Heart left ventricle (tissue), 16 donors: Measurements from ENCODE around the gene TMEM132A. TPM values are rescaled to one million over a fixed set of nuclear protein-coding genes. Genes with fewer than 3 reads are reported as not detected.

ENCODE experiments used
- ATAC-seq, 4 donors: fragments of 200-7000 bp; cut with Tn5 transposase; one replicate each; pipeline ENCODE4 v1.9.1; 2020 to 2022; ENCODE audit warnings: moderate library complexity in 4 of 4, mild to moderate bottlenecking in 3 of 4, moderate number of reproducible peaks in 1 of 4
- DNase-seq, 5 donors: peaks; one replicate each; pipeline ENCODE4 v3.0.0-alpha.2; 2020
- H3K27ac ChIP-seq, 12 donors: fragments of 200-600 bp; sonication (generic) in 4 of 12; one replicate each; pipeline versions ENCODE4 v1.5.0 to v1.8.0; 2016 to 2022; ENCODE audit warnings: mild to moderate bottlenecking in 2 of 12
- H3K27me3 ChIP-seq, 9 donors: fragments of 200-600 bp; sonication (generic) in 2 of 9; one replicate each; pipeline versions ENCODE4 v1.5.1 to v1.8.0; 2016 to 2022; ENCODE audit warnings: mild to moderate bottlenecking in 3 of 9
- H3K36me3 ChIP-seq, 9 donors: fragments of 200-600 bp; sonication (generic) in 2 of 9; one replicate each; pipeline versions ENCODE4 v1.5.0 to v1.8.0; 2018 to 2022; ENCODE audit warnings: mild to moderate bottlenecking in 2 of 9
- H3K4me1 ChIP-seq, 12 donors: fragments of 200-600 bp; sonication (generic) in 4 of 12; one replicate each; pipeline versions ENCODE4 v1.5.0 to v1.8.0; 2016 to 2022; ENCODE audit warnings: mild to moderate bottlenecking in 3 of 12
- H3K4me3 ChIP-seq, 12 donors: fragments of 200-600 bp; sonication (generic) in 4 of 12; one replicate each; pipeline versions ENCODE4 v1.5.0 to v1.8.0; 2017 to 2022; ENCODE audit warnings: mild to moderate bottlenecking in 9 of 12, moderate library complexity in 4 of 12
- H3K9me3 ChIP-seq, 12 donors: fragments of 200-600 bp; sonication (generic) in 4 of 12; one replicate each; pipeline versions ENCODE4 v1.5.0 to v1.8.0; 2016 to 2022; ENCODE audit warnings: mild to moderate bottlenecking in 1 of 12
- CTCF ChIP-seq, 12 donors: fragments of 200-600 bp; sonication (generic) in 4 of 12; IDR thresholded peaks; one replicate each; pipeline versions ENCODE4 v1.5.0 to v1.8.0; 2018 to 2022; ENCODE audit warnings: antibody characterized with exemption in 12 of 12, mild to moderate bottlenecking in 5 of 12
- POLR2A ChIP-seq, 2 donors: fragments of 450-650 bp; IDR thresholded peaks; one replicate each; pipeline ENCODE4 v1.6.1; 2017; ENCODE audit warnings: antibody characterized with exemption in 2 of 2, mild to moderate bottlenecking in 2 of 2, moderate library complexity in 2 of 2
- WGBS, 4 donors: extraction: QIAGEN DNeasy Blood & Tissue Kit in 2 of 4; methylation state at CpG; one replicate each; pipeline versions ENCODE4 v1.1.5 to v1.1.7; 2013 to 2018; 5-methylcytosine and 5-hydroxymethylcytosine counted together
- intact Hi-C, 10 donors: fragments of 100-400 bp; cut with DNase I; formaldehyde crosslinking; loops; one replicate each; pipeline versions ENCODE4 v1.11.1 to v1.14.2; 2022
- polyA plus RNA-seq, 2 donors: library from polyadenylated mRNA; stranded (reverse); fragments of 200-250 nt; gene quantifications; one replicate each; pipeline ENCODE4 v1.2.3, GENCODE V29; 2013
- total RNA-seq, 9 donors: library from RNA; depleted of rRNA in 2 of 9; stranded (reverse); fragments of >200 nt in 2 of 9; fragmentation: NEBNext Ultra II Directional in 3 of 9; extraction: Animal tissue kit (Norgen Biotek cat#: 25700) in 3 of 9; gene quantifications; one replicate each; pipeline versions ENCODE4 v1.1.0 to v1.2.4, GENCODE V29; 2016 to 2023
- donor health status: ischemic (EF 13 %, LVEDD 7.1; RV severe dilation, severe dysfunction).
- donor health status: healthy with polysubstance abuse.
- donor health status: DM: no; HTN: yes; CAD: no.
- donor health status: DM: no; HTN: no; CAD: no.
- donor health status: ischemic (EF 25% LVEDD 6.9; RV normal size, moderate dysfunction).
- donor health status: ischemic (EF 25% LVEDD 5.7; RV mildly dilated, moderate dysfunction).
- donor health status: healthy.
- donor health status: DM: yes; HTN: yes; CAD: no.
- donor health status: ischemic (EF 35%, LVEDD 5.7; RV mildly dilated, moderate dysfunction).
- donor health status: nonischemic (EF 11% LVEDD 7.7; RV severe dilation, severe dysfunction).
- donor health status: DM: yes; HTN: yes; CAD: no.
- donor health status: PGD.
- donor health status: ischemic (EF 29% LVEDD 5.4; RV normal size, mild dysfunction).
- donor health status: nonischemic (EF 23%, LVEDD 6.1; RV moderate dilation, normal function).

Gene TMEM132A
- total and polyA plus RNA-seq, 11 donors, result 3.1 to 16.1 (median 8.5) TPM

DNA sequence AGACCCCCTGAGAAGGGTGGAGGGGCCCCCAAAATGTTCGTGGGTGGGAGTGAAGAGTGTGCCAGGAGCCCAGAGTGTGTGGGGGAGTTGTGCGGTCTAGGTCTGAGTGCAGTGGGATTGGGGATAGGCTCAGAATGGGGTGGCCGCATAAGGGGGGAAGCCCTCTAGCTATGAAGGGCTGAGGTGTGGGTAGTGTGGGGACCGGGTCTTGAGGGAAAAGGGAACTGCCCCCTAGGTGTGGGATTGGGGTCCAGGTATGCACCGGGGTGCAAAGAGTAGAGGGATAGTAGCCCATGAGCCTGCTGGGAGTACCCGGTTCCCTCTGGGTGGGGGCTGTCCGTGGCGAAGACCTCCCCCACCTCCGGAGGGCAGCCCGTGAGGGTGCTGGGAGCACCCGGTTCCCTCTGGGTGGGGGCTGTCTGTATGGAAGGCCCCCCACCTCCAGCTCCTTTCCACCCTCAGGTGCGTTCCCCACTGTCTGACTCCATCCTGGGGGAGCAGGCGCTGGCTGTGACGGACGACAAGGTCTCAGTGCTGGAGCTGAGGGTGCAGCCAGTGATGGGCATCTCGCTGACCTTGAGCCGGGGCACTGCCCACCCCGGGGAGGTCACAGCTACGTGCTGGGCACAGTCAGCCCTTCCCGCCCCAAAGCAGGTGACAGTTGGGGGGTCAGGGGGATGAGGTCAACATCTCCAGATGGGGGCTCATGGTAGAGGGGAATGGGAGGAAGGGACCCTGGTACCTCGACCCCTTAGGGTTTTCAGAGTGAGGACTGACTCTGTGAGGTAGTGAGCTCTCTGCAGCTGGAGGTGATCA is 10.7 kb downstream of the TMEM132A start:
- H3K4me3 ChIP-seq, result no peak overlapping the region
- H3K4me1 ChIP-seq, result peaks cover 0 to 25% (median 11%) of the 10 kb centered on the region in 12 donors
- intact Hi-C loops, result no loop called here
- WGBS, 4 donors, result 88 to 92% (median 89%) methylated on average over 17 to 21 of the region's 21 CpGs
- TF ChIP-seq CTCF (IDR thresholded peaks at IDR 0.05) (no peak), POLR2A (IDR thresholded peaks at IDR 0.05) (no peak)
- no peaks in the 10 kb centered on the region for H3K27me3 ChIP-seq
- H3K36me3 ChIP-seq, result peaks cover 0 to 32% (median 10%) of the 10 kb centered on the region in 9 donors
- H3K27ac ChIP-seq, result no peak overlapping the region
- H3K9me3 ChIP-seq, result no peaks in the 10 kb centered on the region
- ATAC-seq (no peak), DNase-seq (peak in 1 of 5 donors; percentile 55)

DNA sequence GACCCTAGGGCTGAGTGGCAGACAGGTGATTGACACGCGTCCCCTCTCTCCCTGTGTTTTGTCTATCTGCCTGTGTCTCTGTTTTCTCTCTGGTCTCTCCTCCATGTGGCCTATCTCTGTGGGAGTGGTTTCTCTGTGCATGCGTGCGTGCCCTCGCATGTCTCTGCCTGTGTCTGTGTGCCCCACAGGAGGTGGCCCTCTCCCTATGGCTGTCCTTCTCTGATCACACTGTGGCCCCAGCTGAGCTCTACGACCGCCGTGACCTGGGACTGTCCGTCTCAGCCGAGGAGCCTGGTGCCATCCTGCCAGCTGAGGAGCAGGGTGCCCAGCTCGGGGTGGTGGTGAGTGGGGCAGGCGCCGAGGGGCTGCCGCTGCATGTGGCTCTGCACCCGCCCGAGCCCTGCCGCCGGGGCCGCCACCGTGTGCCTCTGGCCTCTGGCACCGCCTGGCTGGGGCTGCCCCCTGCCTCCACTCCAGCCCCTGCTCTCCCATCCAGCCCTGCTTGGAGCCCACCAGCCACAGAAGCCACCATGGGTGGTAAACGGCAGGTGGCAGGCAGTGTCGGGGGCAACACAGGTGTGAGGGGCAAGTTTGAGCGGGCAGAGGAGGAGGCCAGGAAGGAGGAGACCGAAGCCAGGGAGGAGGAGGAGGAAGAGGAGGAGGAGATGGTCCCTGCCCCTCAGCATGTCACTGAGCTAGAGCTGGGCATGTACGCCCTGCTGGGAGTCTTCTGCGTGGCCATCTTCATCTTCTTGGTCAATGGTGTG is 11.6 kb downstream of the TMEM132A start:
- DNase-seq (peak in 1 of 5 donors; percentile 50), ATAC-seq (peak in 1 of 4 donors; percentile 8)
- intact Hi-C loops, result no loop called here
- Histone ChIP-seq H3K27me3 (no peaks in the 10 kb centered on the region), H3K36me3 (peaks cover 0 to 40% (median 17%) of the 10 kb centered on the region in 9 donors), H3K27ac (peak overlapping the region in 5 of 12 donors; percentile 4 to 74 (median 72)), H3K9me3 (no peaks in the 10 kb centered on the region), H3K4me1 (peaks cover 0 to 25% (median 12%) of the 10 kb centered on the region in 12 donors), H3K4me3 (no peak overlapping the region)
- TF ChIP-seq POLR2A (IDR thresholded peaks at IDR 0.05) (no peak), CTCF (IDR thresholded peaks at IDR 0.05) (no peak)
- WGBS, 4 donors, result 82 to 92% (median 91%) methylated on average over 14 to 27 of the region's 27 CpGs

- peaks cover 0 to 48% (median 24%) of the 10 kb centered on the region in 9 donors for H3K36me3 ChIP-seq
- 79 to 87% (median 85%) methylated on average over 14 to 18 of the region's 18 CpGs for WGBS, 4 donors
- peak in 1 of 4 donors; percentile 1 for ATAC-seq
Measured at GRCh38 chr11:60936467-60937143, 12.3 kb downstream of the TMEM132A start.

More at GRCh38 chr11:60936467-60937143, 12.3 kb downstream of the TMEM132A start:
- Histone ChIP-seq H3K9me3 (no peaks in the 10 kb centered on the region), H3K27ac (peak overlapping the region; percentile 46 to 80 (median 70)), H3K27me3 (no peaks in the 10 kb centered on the region), H3K4me1 (peaks cover 0 to 27% (median 15%) of the 10 kb centered on the region in 12 donors), H3K4me3 (no peak overlapping the region)
- DNase-seq, result peak in 2 of 5 donors; percentile 21 to 65
- intact Hi-C loops, result no loop called here
- TF ChIP-seq CTCF (IDR thresholded peaks at IDR 0.05) (no peak), POLR2A (IDR thresholded peaks at IDR 0.05) (no peak)
